ENCODE data around the gene KRTAP10-2.

Gene KRTAP10-2

DNA sequence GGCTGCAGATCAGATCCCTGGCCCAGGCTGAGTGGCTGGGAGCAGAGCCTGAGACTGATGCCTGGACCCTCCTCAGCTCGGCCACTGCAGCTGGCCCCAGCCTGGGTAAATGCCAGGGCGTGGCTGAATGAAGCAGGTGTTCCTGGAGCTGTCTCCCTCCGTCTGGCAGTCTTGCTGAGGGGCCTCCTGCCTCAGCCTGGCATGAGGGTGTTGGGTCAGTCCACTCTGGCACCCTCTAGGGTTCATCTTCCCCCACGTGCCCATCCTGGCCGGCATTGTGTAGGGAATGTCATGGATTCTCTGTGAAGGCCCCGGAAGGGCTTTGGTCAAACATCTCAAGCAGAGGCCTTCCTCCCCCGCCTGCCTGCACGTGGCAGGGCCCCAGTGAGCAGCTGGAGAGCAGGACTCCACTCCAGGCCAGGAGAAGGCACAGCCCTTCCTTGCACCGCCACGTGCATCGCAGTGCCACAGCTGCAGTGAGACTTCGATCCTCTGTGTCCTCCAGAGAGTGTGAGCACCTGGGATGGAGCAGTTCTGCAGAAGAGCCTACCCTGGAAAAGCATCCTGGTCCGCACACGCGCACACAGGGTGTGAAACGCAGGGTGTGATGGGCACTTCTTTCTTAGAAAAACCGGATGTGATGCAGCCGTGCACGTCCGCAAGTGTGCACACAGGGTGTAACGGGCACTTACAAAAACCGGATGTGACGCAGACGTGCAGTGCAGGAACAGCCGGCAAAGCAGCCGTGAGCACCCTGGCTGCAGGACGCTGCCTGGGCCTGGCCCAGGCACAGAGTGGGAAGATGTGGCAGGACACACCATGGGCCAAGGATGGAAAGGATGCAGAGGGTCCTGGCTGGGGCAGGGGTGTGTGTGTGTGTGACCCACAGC is 17.6 kb upstream of the KRTAP10-2 start:
- H2AFZ ChIP-seq (ENCODE audit: low read depth, low read length, severe bottlenecking), result no peak overlapping the region
- no peaks in the 10 kb centered on the region for H4K20me1 ChIP-seq (ENCODE audit: low read depth, low read length)

DNA sequence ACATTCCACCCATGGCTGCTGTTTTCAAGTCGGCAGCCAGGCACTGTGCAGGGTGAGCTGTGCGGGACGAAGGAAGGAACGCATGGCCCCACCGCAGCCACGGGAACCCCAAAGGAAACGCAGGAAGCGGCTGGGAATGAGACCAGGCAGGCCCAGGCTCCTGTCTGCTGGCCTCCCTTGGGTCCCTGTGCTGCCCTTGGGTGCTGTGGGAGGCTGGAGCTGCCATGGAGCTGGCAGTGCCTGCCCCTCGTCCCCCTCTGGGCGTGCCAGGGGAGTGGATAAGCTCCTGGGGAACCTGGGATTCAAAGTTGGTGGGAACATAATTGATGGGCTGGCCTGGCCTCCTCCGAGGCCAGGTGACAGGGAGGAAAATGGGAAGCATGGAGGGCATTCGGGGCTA is 17.0 kb upstream of the KRTAP10-2 start:
- no peak overlapping the region for H3K4me3 ChIP-seq (ENCODE audit: insufficient read depth, low read length, poor library complexity, severe bottlenecking)
- no peak overlapping the region for H2AFZ ChIP-seq (ENCODE audit: low read depth, low read length, severe bottlenecking)
- H3K79me2 ChIP-seq (ENCODE audit: insufficient read depth, low read length), result no peaks in the 10 kb centered on the region
- no peaks in the 10 kb centered on the region for H3K36me3 ChIP-seq (ENCODE audit: low read length)
- H4K20me1 ChIP-seq (ENCODE audit: low read depth, low read length), result no peaks in the 10 kb centered on the region
- no peaks in the 10 kb centered on the region for H3K9me3 ChIP-seq (ENCODE audit: insufficient read depth, low read length)
- H3K4me2 ChIP-seq (ENCODE audit: low read depth, low read length, poor library complexity, severe bottlenecking), result no peak overlapping the region
- H3K27me3 ChIP-seq (ENCODE audit: low read length), result no peaks in the 10 kb centered on the region
- H3F3A ChIP-seq (ENCODE audit: insufficient read depth), result no peaks in the 10 kb centered on the region
- TF ChIP-seq, protein P1, sequence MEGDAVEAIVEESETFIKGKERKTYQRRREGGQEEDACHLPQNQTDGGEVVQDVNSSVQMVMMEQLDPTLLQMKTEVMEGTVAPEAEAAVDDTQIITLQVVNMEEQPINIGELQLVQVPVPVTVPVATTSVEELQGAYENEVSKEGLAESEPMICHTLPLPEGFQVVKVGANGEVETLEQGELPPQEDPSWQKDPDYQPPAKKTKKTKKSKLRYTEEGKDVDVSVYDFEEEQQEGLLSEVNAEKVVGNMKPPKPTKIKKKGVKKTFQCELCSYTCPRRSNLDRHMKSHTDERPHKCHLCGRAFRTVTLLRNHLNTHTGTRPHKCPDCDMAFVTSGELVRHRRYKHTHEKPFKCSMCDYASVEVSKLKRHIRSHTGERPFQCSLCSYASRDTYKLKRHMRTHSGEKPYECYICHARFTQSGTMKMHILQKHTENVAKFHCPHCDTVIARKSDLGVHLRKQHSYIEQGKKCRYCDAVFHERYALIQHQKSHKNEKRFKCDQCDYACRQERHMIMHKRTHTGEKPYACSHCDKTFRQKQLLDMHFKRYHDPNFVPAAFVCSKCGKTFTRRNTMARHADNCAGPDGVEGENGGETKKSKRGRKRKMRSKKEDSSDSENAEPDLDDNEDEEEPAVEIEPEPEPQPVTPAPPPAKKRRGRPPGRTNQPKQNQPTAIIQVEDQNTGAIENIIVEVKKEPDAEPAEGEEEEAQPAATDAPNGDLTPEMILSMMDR (IDR thresholded peaks at IDR 0.05; ENCODE audit: insufficient read depth, low read length, poor library complexity, severe bottlenecking), result no peak
- TF ChIP-seq EZH2phosphoT487 (conservative IDR thresholded peaks at IDR 0.05; ENCODE audit: low read length), result no peak
- no peaks in the 10 kb centered on the region for H3K9me2 ChIP-seq (replicated peaks; ENCODE audit: insufficient read depth, low read length)
- H3K27ac ChIP-seq (ENCODE audit: low read depth, low read length), result no peak overlapping the region
- H3K9ac ChIP-seq (ENCODE audit: low read length), result no peak overlapping the region

More for the DNA sequence above, 17.6 kb upstream of the KRTAP10-2 start:
- no peak overlapping the region for H3K27ac ChIP-seq (ENCODE audit: low read depth, low read length)
- no peaks in the 10 kb centered on the region for H3K36me3 ChIP-seq (ENCODE audit: low read length)
- H3K9ac ChIP-seq (ENCODE audit: low read length), result no peak overlapping the region
- TF ChIP-seq EZH2phosphoT487 (conservative IDR thresholded peaks at IDR 0.05; ENCODE audit: low read length), result no peak
- TF ChIP-seq, protein P1 (IDR thresholded peaks at IDR 0.05; ENCODE audit: insufficient read depth, low read length, poor library complexity, severe bottlenecking), result no peak
- H3K79me2 ChIP-seq (ENCODE audit: insufficient read depth, low read length), result no peaks in the 10 kb centered on the region
- no peak overlapping the region for H3K4me3 ChIP-seq (ENCODE audit: insufficient read depth, low read length, poor library complexity, severe bottlenecking)
- H3F3A ChIP-seq (ENCODE audit: insufficient read depth), result no peaks in the 10 kb centered on the region
- H3K4me2 ChIP-seq (ENCODE audit: low read depth, low read length, poor library complexity, severe bottlenecking), result no peak overlapping the region
- no peaks in the 10 kb centered on the region for H3K9me2 ChIP-seq (replicated peaks; ENCODE audit: insufficient read depth, low read length)
- no peaks in the 10 kb centered on the region for H3K27me3 ChIP-seq (ENCODE audit: low read length)
- no peaks in the 10 kb centered on the region for H3K9me3 ChIP-seq (ENCODE audit: insufficient read depth, low read length)

DNA sequence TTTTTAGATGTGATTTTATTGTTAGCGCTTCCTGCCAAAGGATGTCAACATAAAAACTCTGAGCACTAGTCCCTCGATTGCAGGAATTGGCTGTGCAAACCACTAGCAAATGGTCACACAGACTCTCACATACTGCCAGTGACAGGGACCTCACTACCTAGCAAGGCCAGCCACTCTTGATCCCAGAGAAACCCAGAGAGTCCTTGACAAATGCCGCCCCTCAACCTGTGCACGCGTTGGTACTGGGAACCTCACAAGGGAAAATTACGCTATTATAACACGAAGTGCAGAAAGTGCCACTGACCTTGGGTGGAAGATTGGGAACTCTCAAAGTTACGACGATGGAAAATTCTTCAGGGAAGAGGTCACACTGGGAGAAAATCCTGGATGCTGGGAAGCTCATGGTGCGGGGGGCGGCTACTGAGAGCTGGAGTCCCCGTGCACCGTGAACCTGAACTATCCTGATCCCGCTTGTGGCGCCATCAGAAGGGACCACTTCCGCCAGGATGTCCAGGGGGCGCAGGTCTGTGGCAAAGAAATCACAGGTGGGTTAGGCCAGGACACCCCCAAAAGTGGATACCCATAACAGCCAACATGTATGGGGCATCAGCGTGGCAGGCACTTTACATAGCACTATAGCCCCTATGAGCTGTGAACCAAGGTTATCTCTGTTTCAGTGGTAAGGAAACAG is 16.3 kb upstream of the KRTAP10-2 start:
- no peaks in the 10 kb centered on the region for H3F3A ChIP-seq (ENCODE audit: insufficient read depth)
- H2AFZ ChIP-seq (ENCODE audit: low read depth, low read length, severe bottlenecking), result no peak overlapping the region
- H3K79me2 ChIP-seq (ENCODE audit: insufficient read depth, low read length), result no peaks in the 10 kb centered on the region
- no peaks in the 10 kb centered on the region for H3K9me2 ChIP-seq (replicated peaks; ENCODE audit: insufficient read depth, low read length)
- no peaks in the 10 kb centered on the region for H3K9me3 ChIP-seq (ENCODE audit: insufficient read depth, low read length)
- H3K27ac ChIP-seq (ENCODE audit: low read depth, low read length), result no peak overlapping the region
- H3K4me2 ChIP-seq (ENCODE audit: low read depth, low read length, poor library complexity, severe bottlenecking), result no peak overlapping the region
- H3K4me3 ChIP-seq (ENCODE audit: insufficient read depth, low read length, poor library complexity, severe bottlenecking), result no peak overlapping the region
- TF ChIP-seq, protein P1 (IDR thresholded peaks at IDR 0.05; ENCODE audit: insufficient read depth, low read length, poor library complexity, severe bottlenecking), result no peak
- no peak for TF ChIP-seq EZH2phosphoT487 (conservative IDR thresholded peaks at IDR 0.05; ENCODE audit: low read length)
- H3K27me3 ChIP-seq (ENCODE audit: low read length), result no peaks in the 10 kb centered on the region
- no peak overlapping the region for H3K9ac ChIP-seq (ENCODE audit: low read length)
- no peaks in the 10 kb centered on the region for H3K36me3 ChIP-seq (ENCODE audit: low read length)
- no peaks in the 10 kb centered on the region for H4K20me1 ChIP-seq (ENCODE audit: low read depth, low read length)
